Measurements from ENCODE around the gene SGCD. TPM values are rescaled to one million over a fixed set of nuclear protein-coding genes. Genes with fewer than 3 reads are reported as not detected.

The SGCD gene
- total and polyA plus RNA-seq, 4 donors, result 0.79 to 20.9 (median 6.0) TPM

- Histone ChIP-seq H3K4me3 (no peak overlapping the region), H3K27me3 (ENCODE audit: control insufficient read depth in 3 of 3, insufficient read depth in 3 of 3, low read length in 2 of 3) (no peaks in the 10 kb centered on the region), H3K9ac (ENCODE audit: insufficient read depth in 1 of 2, low read length in 2 of 2) (no peak overlapping the region), H3K36me3 (ENCODE audit: control insufficient read depth in 4 of 4, insufficient read depth in 4 of 4, low read length in 4 of 4) (peaks cover 0 to 4% (median 0%) of the 10 kb centered on the region in 4 donors), H3K9me3 (ENCODE audit: control insufficient read depth in 4 of 4, insufficient read depth in 3 of 4, low read length in 3 of 4) (no peaks in the 10 kb centered on the region), H3K4me1 (ENCODE audit: control insufficient read depth in 5 of 5, insufficient read depth in 5 of 5, low read length in 5 of 5) (peaks cover 0 to 31% (median 2%) of the 10 kb centered on the region in 5 donors), H3K27ac (ENCODE audit: low read depth in 1 of 2, low read length in 1 of 2) (no peak overlapping the region)
- WGBS, 2 donors, result 70 to 80% methylated on average over 4 of the region's 4 CpGs
- no peak for TF ChIP-seq CTCF (IDR thresholded peaks at IDR 0.05; ENCODE audit: control extremely low read depth, extremely low read depth)
- ATAC-seq (ENCODE audit: insufficient read depth, low FRiP score) (no peak), DNase-seq (peak; percentile 45 to 90 (median 87))
These were observed 262.4 kb downstream of the SGCD start for GRCh38 chr5:156589104-156589945.

- no peak overlapping the region for H3K9ac ChIP-seq (ENCODE audit: insufficient read depth in 1 of 2, low read length in 2 of 2)
- TF ChIP-seq CTCF (IDR thresholded peaks at IDR 0.05; ENCODE audit: control extremely low read depth, extremely low read depth), result no peak
- no peak overlapping the region for H3K4me3 ChIP-seq
- no peaks in the 10 kb centered on the region for H3K9me3 ChIP-seq (ENCODE audit: control insufficient read depth in 4 of 4, insufficient read depth in 3 of 4, low read length in 3 of 4)
- H3K27ac ChIP-seq (ENCODE audit: low read depth in 1 of 2, low read length in 1 of 2), result no peak overlapping the region
- ATAC-seq (ENCODE audit: insufficient read depth, low FRiP score), result no peak
- peaks cover 0 to 28% (median 2%) of the 10 kb centered on the region in 5 donors for H3K4me1 ChIP-seq (ENCODE audit: control insufficient read depth in 5 of 5, insufficient read depth in 5 of 5, low read length in 5 of 5)
- DNase-seq, result no peak
- WGBS, 2 donors, result 73 to 87% methylated on average over 4 of the region's 4 CpGs
- peaks cover 0 to 4% (median 0%) of the 10 kb centered on the region in 4 donors for H3K36me3 ChIP-seq (ENCODE audit: control insufficient read depth in 4 of 4, insufficient read depth in 4 of 4, low read length in 4 of 4)
- H3K27me3 ChIP-seq (ENCODE audit: control insufficient read depth in 3 of 3, insufficient read depth in 3 of 3, low read length in 2 of 3), result no peaks in the 10 kb centered on the region
These were observed 262.9 kb downstream of the SGCD start for GRCh38 chr5:156589946-156590216.

GRCh38 chr5:156590978-156591377, 264.0 kb downstream of the SGCD start:
- no peaks in the 10 kb centered on the region for H3K9me3 ChIP-seq (ENCODE audit: control insufficient read depth in 4 of 4, insufficient read depth in 3 of 4, low read length in 3 of 4)
- peaks cover 0 to 32% (median 8%) of the 10 kb centered on the region in 5 donors for H3K4me1 ChIP-seq (ENCODE audit: control insufficient read depth in 5 of 5, insufficient read depth in 5 of 5, low read length in 5 of 5)
- no peak overlapping the region for H3K4me3 ChIP-seq
- no peak overlapping the region for H3K27ac ChIP-seq (ENCODE audit: low read depth in 1 of 2, low read length in 1 of 2)
- no peak for ATAC-seq (ENCODE audit: insufficient read depth, low FRiP score)
- H3K36me3 ChIP-seq (ENCODE audit: control insufficient read depth in 4 of 4, insufficient read depth in 4 of 4, low read length in 4 of 4), result peaks cover 0 to 4% (median 0%) of the 10 kb centered on the region in 4 donors
- TF ChIP-seq CTCF (IDR thresholded peaks at IDR 0.05; ENCODE audit: control extremely low read depth, extremely low read depth), result no peak
- no peak for DNase-seq
- H3K9ac ChIP-seq (ENCODE audit: insufficient read depth in 1 of 2, low read length in 2 of 2), result no peak overlapping the region
- H3K27me3 ChIP-seq (ENCODE audit: control insufficient read depth in 3 of 3, insufficient read depth in 3 of 3, low read length in 2 of 3), result no peaks in the 10 kb centered on the region
